HepG2 (cell line): Measurements from ENCODE around the gene MAVS. TPM values are rescaled to one million over a fixed set of nuclear protein-coding genes. Genes with fewer than 3 reads are reported as not detected.

Source experiments
- AGO2 ChIP-seq: fragments of 200-400 bp; formaldehyde crosslinking; optimal IDR thresholded peaks from 2 replicates; pipeline ENCODE3; 2017; ENCODE audit warnings: mild to moderate bottlenecking, low read depth, low read length, moderate library complexity
- BATF2 ChIP-seq: sonication (generic); formaldehyde crosslinking; IDR thresholded peaks from 2 replicates; pipeline ENCODE4 v1.8.0; 2022; ENCODE audit warnings: mild to moderate bottlenecking, missing genetic modification reagents, moderate library complexity
- GLI4 ChIP-seq: sonication (generic); formaldehyde crosslinking; IDR thresholded peaks from 2 replicates; pipeline ENCODE4 v1.5.1; 2020; ENCODE audit warnings: missing genetic modification reagents, mild to moderate bottlenecking, moderate library complexity, borderline replicate concordance
- HDAC1 ChIP-seq: sonication (generic); formaldehyde crosslinking; IDR thresholded peaks from 2 replicates; pipeline ENCODE4 v1.5.1; 2020; ENCODE audit warnings: mild to moderate bottlenecking, missing genetic modification reagents
- KAT7 ChIP-seq: IDR thresholded peaks from 2 replicates; pipeline ENCODE4 v1.6.1; 2018; ENCODE audit warnings: borderline replicate concordance, missing compliant biosample characterization
- PHB2 ChIP-seq: fragments of 450-650 bp; IDR thresholded peaks from 2 replicates; pipeline ENCODE4 v1.6.1; 2018; ENCODE audit not compliant: partially characterized antibody
- SNAI1 ChIP-seq: sonication (generic); formaldehyde crosslinking; IDR thresholded peaks from 2 replicates; pipeline ENCODE4 v1.5.0; 2020; ENCODE audit warnings: mild to moderate bottlenecking, missing genetic modification reagents, borderline replicate concordance
- TCF7 ChIP-seq: sonication (generic); IDR thresholded peaks from 2 replicates; pipeline ENCODE4 v1.6.1; 2016; ENCODE audit warnings: antibody characterized with exemption, low read depth
- USF2 ChIP-seq, 2 experiments: sonication (generic) in 1 of 2; formaldehyde crosslinking in 1 of 2; IDR thresholded peaks; 2 replicates each; pipeline versions ENCODE4 v1.5.1 to v1.6.1; 2011 to 2020; ENCODE audit warnings: borderline replicate concordance in 1 of 2, low read depth in 1 of 2, low read length in 1 of 2, mild to moderate bottlenecking in 1 of 2, missing genetic modification reagents in 1 of 2, moderate library complexity in 1 of 2
- ZBED4 ChIP-seq: sonication (generic); formaldehyde crosslinking; IDR thresholded peaks from 2 replicates; pipeline ENCODE4 v1.4.0; 2020; ENCODE audit warnings: missing genetic modification reagents, borderline replicate concordance
- ZNF331 ChIP-seq: sonication (generic); formaldehyde crosslinking; IDR thresholded peaks from 2 replicates; pipeline ENCODE4 v1.4.0; 2020; ENCODE audit warnings: missing genetic modification reagents
- ZNF431 ChIP-seq: sonication (generic); formaldehyde crosslinking; IDR thresholded peaks from 2 replicates; pipeline ENCODE4 v1.9.0; 2022; ENCODE audit warnings: missing genetic modification reagents, low read depth, mild to moderate bottlenecking, borderline replicate concordance
- ZNF460 ChIP-seq: sonication (generic); formaldehyde crosslinking; IDR thresholded peaks from 2 replicates; pipeline ENCODE4 v1.5.1; 2020; ENCODE audit warnings: missing genetic modification reagents, mild to moderate bottlenecking, borderline replicate concordance
- ZNF572 ChIP-seq: sonication (generic); formaldehyde crosslinking; IDR thresholded peaks from 2 replicates; pipeline ENCODE4 v1.5.1; 2020; ENCODE audit warnings: mild to moderate bottlenecking, missing genetic modification reagents
- ZNF710 ChIP-seq: sonication (generic); formaldehyde crosslinking; IDR thresholded peaks from 2 replicates; pipeline ENCODE4 v1.5.0; 2020; ENCODE audit warnings: mild to moderate bottlenecking, missing genetic modification reagents, borderline replicate concordance
- polyA plus RNA-seq, 8 experiments: library from polyadenylated mRNA; depleted of rRNA in 3 of 8; stranded (reverse) in 7 of 8; unstranded in 1 of 8; fragments of >200 nt; fragmentation: Illumina TruSeq in 4 of 8; extraction: Trizol in 4 of 8; gene quantifications; 2 replicates each; pipeline versions ENCODE4 v1.2.1 to v1.2.3, GENCODE V29; 2011 to 2016; ENCODE audit warnings: low read depth in 4 of 8, missing spikeins in 1 of 8, mixed read lengths in 1 of 8; ENCODE audit not compliant: insufficient read depth in 1 of 8
- total RNA-seq, 5 experiments: library from RNA; depleted of rRNA; stranded (reverse); fragments of >200 nt; fragmentation: Illumina TruSeq; extraction: Trizol; gene quantifications; 2 replicates each; pipeline ENCODE4 v1.2.3, GENCODE V29; 2016; ENCODE audit warnings: low read depth in 1 of 5
- TF ChIP-seq, protein P1 (sequence below): sonication (generic); formaldehyde crosslinking; IDR thresholded peaks from 2 replicates; pipeline ENCODE4 v1.5.0; 2020; ENCODE audit warnings: mild to moderate bottlenecking, missing genetic modification reagents

Gene MAVS
- total and polyA plus RNA-seq, 2 of the 13 experiments (the other 11 are each of a cell fraction or from before 2014, with no cell fraction given) = 27.3 to 36.6 TPM

DNA sequence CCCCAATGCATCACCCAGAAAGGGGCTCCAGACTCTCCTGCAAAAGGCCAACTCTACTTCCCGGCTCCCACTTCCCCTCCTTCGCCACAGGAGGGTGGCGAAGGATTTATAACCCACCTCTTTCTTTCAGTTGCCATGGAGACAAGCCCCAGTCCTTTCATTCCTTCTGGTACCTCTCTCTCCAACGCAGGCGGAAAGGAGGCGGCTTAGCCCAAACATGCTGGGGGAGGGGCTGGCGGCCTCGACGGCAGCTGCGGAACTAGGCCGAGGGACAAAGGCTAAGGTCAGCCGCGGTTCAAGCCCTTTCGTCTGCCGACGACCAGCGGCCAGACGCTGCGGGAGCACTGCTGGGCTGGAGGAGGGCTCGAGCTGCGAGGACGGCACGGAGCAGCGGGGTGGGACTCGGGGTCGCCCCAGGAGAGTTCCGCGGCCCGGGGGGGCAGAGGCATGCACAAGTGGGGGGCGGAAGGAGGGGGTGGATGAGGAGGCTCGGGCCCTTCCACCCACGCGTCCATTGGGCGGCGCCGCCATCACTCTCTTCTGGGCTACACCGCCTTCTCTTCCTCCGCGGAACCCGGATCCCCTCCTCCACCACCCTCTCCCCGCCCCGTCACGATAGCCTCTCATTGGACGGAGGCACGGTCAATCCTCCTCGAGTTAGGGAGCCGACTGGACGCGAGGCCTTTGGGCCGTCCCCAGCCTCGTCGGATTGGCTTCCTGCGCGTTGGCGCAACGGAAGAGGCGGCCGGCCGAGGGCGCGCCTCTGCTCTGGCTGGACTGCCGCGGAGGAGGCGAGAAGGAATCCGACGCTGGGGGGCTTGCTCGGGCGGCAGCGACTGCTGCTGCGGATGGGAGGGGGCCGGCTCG lies 42.2 kb downstream of the MAVS start, which contains the start of gene PANK2 (continued):
- TF ChIP-seq ZBED4 (CRISPR knock-in tag) (peak; percentile 9), ZNF331 (CRISPR knock-in tag) (peak; percentile 81), ZNF710 (CRISPR knock-in tag) (peak; percentile 92), GLI4 (peak; percentile 23; the same call in 1 of the 2 replicates), KAT7 (peak; percentile 97), SNAI1 (no peak), TCF7 (no peak; the same call in 1 of the 2 replicates), HDAC1 (CRISPR knock-in tag) (peak; percentile 97), ZNF431 (CRISPR knock-in tag) (0 out of 2 replicates have a peak, but pooled peaks have one; percentile 87), ZNF460 (no peak; the same call in 1 of the 2 replicates), USF2 (IDR thresholded peaks at IDR 0.05; ENCODE audit: low read depth, low read length) (no peak), USF2 (CRISPR knock-in tag; IDR thresholded peaks at IDR 0.05; ENCODE audit: borderline replicate concordance) (no peak; the same call in 1 of the 2 replicates), ZNF572 (peak; percentile 99), BATF2 (CRISPR knock-in tag) (peak; percentile 82; the same call in 1 of the 2 replicates), AGO2 (peak; percentile 95), PHB2 (no peak)
- TF ChIP-seq, protein P1, sequence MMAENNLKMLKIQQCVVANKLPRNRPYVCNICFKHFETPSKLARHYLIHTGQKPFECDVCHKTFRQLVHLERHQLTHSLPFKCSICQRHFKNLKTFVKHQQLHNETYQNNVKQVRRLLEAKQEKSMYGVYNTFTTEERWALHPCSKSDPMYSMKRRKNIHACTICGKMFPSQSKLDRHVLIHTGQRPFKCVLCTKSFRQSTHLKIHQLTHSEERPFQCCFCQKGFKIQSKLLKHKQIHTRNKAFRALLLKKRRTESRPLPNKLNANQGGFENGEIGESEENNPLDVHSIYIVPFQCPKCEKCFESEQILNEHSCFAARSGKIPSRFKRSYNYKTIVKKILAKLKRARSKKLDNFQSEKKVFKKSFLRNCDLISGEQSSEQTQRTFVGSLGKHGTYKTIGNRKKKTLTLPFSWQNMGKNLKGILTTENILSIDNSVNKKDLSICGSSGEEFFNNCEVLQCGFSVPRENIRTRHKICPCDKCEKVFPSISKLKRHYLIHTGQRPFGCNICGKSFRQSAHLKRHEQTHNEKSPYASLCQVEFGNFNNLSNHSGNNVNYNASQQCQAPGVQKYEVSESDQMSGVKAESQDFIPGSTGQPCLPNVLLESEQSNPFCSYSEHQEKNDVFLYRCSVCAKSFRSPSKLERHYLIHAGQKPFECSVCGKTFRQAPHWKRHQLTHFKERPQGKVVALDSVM (CRISPR knock-in tag) = no peak; the same call in 1 of the 2 replicates
